H1 (cell line): ENCODE results near the gene C17orf50. TPM values are rescaled to one million over a fixed set of nuclear protein-coding genes. Genes with fewer than 3 reads are reported as not detected.

Source experiments
- CTCF ChIA-PET: fragments of 300-600 bp; sonication (Branson Sonifier 250); formaldehyde crosslinking; loops from one replicate; lab custom pipeline; 2021; ENCODE audit not compliant: partially characterized antibody; lab: Charles Lee
- POLR2A ChIA-PET: fragments of 300-600 bp; sonication (Branson Sonifier 250); formaldehyde crosslinking; loops from one replicate; lab custom pipeline; 2021; ENCODE audit warnings: inconsistent platforms; ENCODE audit not compliant: partially characterized antibody; lab: Charles Lee
- DNase-seq, 2 experiments: peaks; one replicate each; pipeline versions ENCODE4 v3.0.0 to v3.0.0-alpha.2; 2010 to 2022; ENCODE audit warnings: low spot score in 2 of 2, low read depth in 1 of 2, mixed read lengths in 1 of 2
- FAIRE-seq: peaks from 2 replicates; lab custom pipeline; 2011; peaks lifted over from hg19 to GRCh38; lab: Jason Lieb, UNC
- H2AFZ ChIP-seq: 2 replicates; pipeline ENCODE4 v1.8.1; 2012; ENCODE audit warnings: low read length, inconsistent platforms
- H2AK5ac ChIP-seq: 2 replicates; pipeline ENCODE4 v1.6.1; 2013; ENCODE audit warnings: low read depth, low read length
- H2BK120ac ChIP-seq: replicated peaks from 2 replicates; pipeline ENCODE3; 2013; ENCODE audit warnings: low read depth, low read length, inconsistent platforms
- H2BK12ac ChIP-seq: 2 replicates; pipeline ENCODE4 v1.6.1; 2013; ENCODE audit warnings: low read depth, low read length
- H2BK15ac ChIP-seq: 2 replicates; pipeline ENCODE4 v1.6.1; 2013; ENCODE audit warnings: low read length
- H2BK20ac ChIP-seq: 2 replicates; pipeline ENCODE4 v1.6.1; 2013; ENCODE audit warnings: low read length
- H2BK5ac ChIP-seq: 2 replicates; pipeline ENCODE4 v1.6.1; 2013; ENCODE audit warnings: low read depth, low read length
- H3K14ac ChIP-seq: 2 replicates; pipeline ENCODE4 v1.6.1; 2013; ENCODE audit warnings: inconsistent platforms; ENCODE audit not compliant: insufficient read length
- H3K18ac ChIP-seq: 2 replicates; pipeline ENCODE4 v1.6.1; 2013; ENCODE audit warnings: low read length; ENCODE audit errors: extremely low read depth
- H3K23ac ChIP-seq: 2 replicates; pipeline ENCODE4 v1.6.1; 2013; ENCODE audit warnings: inconsistent platforms; ENCODE audit not compliant: insufficient read length
- H3K23me2 ChIP-seq: 2 replicates; pipeline ENCODE4 v1.6.1; 2013; ENCODE audit warnings: low read depth, low read length
- H3K27ac ChIP-seq: 2 replicates; pipeline ENCODE4 v1.6.1; 2011; ENCODE audit warnings: low read depth, low read length, inconsistent platforms
- H3K27me3 ChIP-seq, 4 experiments: replicated peaks in 1 of 4; 1 replicate in 1 of 4; 2 replicates in 3 of 4; pipeline versions ENCODE4 v1.6.1 to v1.8.1; 2011 to 2013; ENCODE audit warnings: low read length in 3 of 4, mild to moderate bottlenecking in 3 of 4, inconsistent platforms in 2 of 4, mixed read lengths in 2 of 4, moderate library complexity in 1 of 4; ENCODE audit not compliant: control insufficient read depth in 3 of 4, insufficient read depth in 3 of 4; ENCODE audit errors: extremely low read depth in 1 of 4
- H3K36me3 ChIP-seq, 4 experiments: 2 replicates each; pipeline versions ENCODE4 v1.6.1 to v1.8.1; 2011 to 2013; ENCODE audit warnings: mild to moderate bottlenecking in 4 of 4, low read length in 3 of 4, moderate library complexity in 2 of 4, control low read depth in 1 of 4, inconsistent platforms in 1 of 4; ENCODE audit not compliant: insufficient read depth in 4 of 4, control insufficient read depth in 2 of 4
- H3K4ac ChIP-seq: replicated peaks from 2 replicates; pipeline ENCODE3; 2013; ENCODE audit warnings: low read length, low read depth, mixed read lengths, inconsistent platforms; ENCODE audit not compliant: insufficient read length
- H3K4me1 ChIP-seq, 4 experiments: replicated peaks in 1 of 4; 1 replicate in 1 of 4; 2 replicates in 3 of 4; pipeline versions ENCODE4 v1.6.1 to v1.8.1; 2011 to 2013; ENCODE audit warnings: low read length in 3 of 4, inconsistent platforms in 2 of 4, mixed read lengths in 1 of 4; ENCODE audit not compliant: insufficient read depth in 4 of 4, control insufficient read depth in 3 of 4
- H3K4me2 ChIP-seq, 2 experiments: 2 replicates each; pipeline versions ENCODE4 v1.6.1 to v1.8.1; 2011 to 2013; ENCODE audit warnings: low read depth in 2 of 2, low read length in 2 of 2, control low read depth in 1 of 2, inconsistent platforms in 1 of 2, mild to moderate bottlenecking in 1 of 2; ENCODE audit not compliant: insufficient read depth in 1 of 2
- H3K4me3 ChIP-seq, 4 experiments: fragments of 200-600, 300-600 bp in 1 of 4; sonication (generic), shearing (Covaris generic), sonication (Bioruptor Twin) in 1 of 4; 2 replicates each; pipeline versions ENCODE4 v1.5.1 to v1.8.1; 2011 to 2016; ENCODE audit warnings: low read length in 4 of 4, low read depth in 3 of 4, control low read depth in 2 of 4, inconsistent platforms in 2 of 4, mild to moderate bottlenecking in 2 of 4, mixed read lengths in 1 of 4, moderate library complexity in 1 of 4; ENCODE audit not compliant: insufficient read depth in 2 of 4; ENCODE audit errors: extremely low read depth in 1 of 4
- H3K56ac ChIP-seq: replicated peaks from 2 replicates; pipeline ENCODE3; 2013; ENCODE audit warnings: low read depth, mild to moderate bottlenecking, mixed read lengths, low read length, inconsistent platforms; ENCODE audit not compliant: insufficient read length
- H3K79me1 ChIP-seq: 2 replicates; pipeline ENCODE4 v1.6.1; 2013; ENCODE audit warnings: low read depth, low read length, control low read depth
- H3K79me2 ChIP-seq, 2 experiments: 2 replicates each; pipeline versions ENCODE4 v1.6.1 to v1.8.1; 2012 to 2013; ENCODE audit warnings: low read length in 2 of 2, mild to moderate bottlenecking in 2 of 2, inconsistent platforms in 1 of 2; ENCODE audit not compliant: insufficient read depth in 2 of 2, control insufficient read depth in 1 of 2
- H3K9ac ChIP-seq, 4 experiments: replicated peaks in 1 of 4; 1 replicate in 1 of 4; 2 replicates in 3 of 4; pipeline versions ENCODE4 v1.6.1 to v1.8.1; 2011 to 2013; ENCODE audit warnings: low read depth in 3 of 4, low read length in 3 of 4, control low read depth in 2 of 4, mild to moderate bottlenecking in 2 of 4, moderate library complexity in 2 of 4, inconsistent platforms in 1 of 4; ENCODE audit errors: extremely low read depth in 1 of 4
- H3K9me3 ChIP-seq, 2 experiments: 2 replicates each; pipeline versions ENCODE4 v1.6.1 to v1.8.1; 2012 to 2013; ENCODE audit warnings: mild to moderate bottlenecking in 2 of 2, moderate library complexity in 2 of 2, control low read depth in 1 of 2, inconsistent platforms in 1 of 2, low read depth in 1 of 2, low read length in 1 of 2, mixed read lengths in 1 of 2; ENCODE audit not compliant: insufficient read depth in 2 of 2
- H4K20me1 ChIP-seq, 2 experiments: replicated peaks in 1 of 2; 2 replicates each; pipeline versions ENCODE3 to v1.8.1; 2011 to 2013; ENCODE audit warnings: inconsistent platforms in 2 of 2, low read length in 2 of 2, mild to moderate bottlenecking in 1 of 2; ENCODE audit not compliant: insufficient read depth in 2 of 2, control insufficient read depth in 1 of 2
- H4K5ac ChIP-seq: 2 replicates; pipeline ENCODE4 v1.6.1; 2013; ENCODE audit warnings: low read length, low read depth, mixed read lengths, inconsistent platforms; ENCODE audit not compliant: insufficient read length
- H4K8ac ChIP-seq: 2 replicates; pipeline ENCODE4 v1.8.0; 2013; ENCODE audit warnings: mild to moderate bottlenecking, moderate library complexity, low read length, inconsistent platforms; ENCODE audit not compliant: insufficient read depth; ENCODE audit errors: extremely low read depth
- H4K91ac ChIP-seq: replicated peaks from 2 replicates; pipeline ENCODE3; 2013; ENCODE audit warnings: low read length, mixed read lengths, inconsistent platforms; ENCODE audit not compliant: insufficient read length
- CHD1 ChIP-seq: IDR thresholded peaks from 2 replicates; pipeline ENCODE4 v1.6.1; 2012; ENCODE audit warnings: low read depth, low read length, improper control_type of control experiment
- GABPA ChIP-seq: IDR thresholded peaks from 2 replicates; pipeline ENCODE4 v1.6.1; 2011; ENCODE audit warnings: mild to moderate bottlenecking, low read length, moderate library complexity, borderline replicate concordance; ENCODE audit not compliant: insufficient read depth
- KDM5A ChIP-seq: fragments of 200-600 bp; IDR thresholded peaks from 2 replicates; pipeline ENCODE4 v1.7.1; 2012; ENCODE audit warnings: mild to moderate bottlenecking, low read length, inconsistent platforms, mixed read lengths
- NRF1 ChIP-seq: IDR thresholded peaks from 2 replicates; pipeline ENCODE4 v1.6.1; 2011; ENCODE audit warnings: mild to moderate bottlenecking, low read depth, low read length, improper control_type of control experiment
- RFX5 ChIP-seq: IDR thresholded peaks from 2 replicates; pipeline ENCODE4 v1.6.1; 2011; ENCODE audit warnings: low read depth, low read length, improper control_type of control experiment, borderline replicate concordance
- SIN3A ChIP-seq, 2 experiments: IDR thresholded peaks in 1 of 2; conservative IDR thresholded peaks in 1 of 2; 2 replicates each; pipeline ENCODE4 v1.6.1; 2011 to 2012; ENCODE audit warnings: low read length in 2 of 2, improper control_type of control experiment in 1 of 2, low read depth in 1 of 2, mild to moderate bottlenecking in 1 of 2
- SIRT6 ChIP-seq: IDR thresholded peaks from one replicate; pipeline ENCODE4 v1.7.1; 2012; ENCODE audit warnings: low read length, inconsistent platforms
- SIX5 ChIP-seq: IDR thresholded peaks from 2 replicates; pipeline ENCODE4 v1.6.1; 2011; ENCODE audit warnings: mild to moderate bottlenecking, low read depth, low read length
- SP4 ChIP-seq: IDR thresholded peaks from 2 replicates; pipeline ENCODE4 v1.6.1; 2012; ENCODE audit warnings: low read length, inconsistent platforms
- SUZ12 ChIP-seq: fragments of 200-600 bp; sonication (generic); IDR thresholded peaks from 2 replicates; pipeline ENCODE4 v1.6.1; 2012; ENCODE audit warnings: mild to moderate bottlenecking, inconsistent platforms, low read length, moderate library complexity, mixed read lengths
- TAF7 ChIP-seq: optimal IDR thresholded peaks from 2 replicates; pipeline ENCODE3; 2011; ENCODE audit warnings: low read depth, mild to moderate bottlenecking, inconsistent platforms, low read length, moderate library complexity, borderline replicate concordance
- ZNF274 ChIP-seq: IDR thresholded peaks from 2 replicates; pipeline ENCODE4 v1.7.0; 2012; ENCODE audit warnings: low read length, borderline replicate concordance; ENCODE audit errors: extremely low read depth
- WGBS, 2 experiments: shearing (Covaris generic) in 1 of 2; methylation state at CpG; one replicate each; pipeline versions ENCODE4 v1.1.6 to v1.1.7; 2013 to 2015; ENCODE audit warnings: low lambda C conversion rate in 2 of 2, mixed read lengths in 2 of 2, inconsistent platforms in 1 of 2, low coverage in 1 of 2, missing lambda C conversion rate in 1 of 2; ENCODE audit not compliant: insufficient replicate concordance in 2 of 2, insufficient coverage in 1 of 2, insufficient read length in 1 of 2; ENCODE audit errors: extremely low coverage in 1 of 2, missing lambda C conversion rate in 1 of 2; 5-methylcytosine and 5-hydroxymethylcytosine counted together
- polyA plus RNA-seq, 7 experiments: library from polyadenylated mRNA; depleted of rRNA in 3 of 7; stranded (reverse) in 5 of 7; unstranded in 2 of 7; fragments of >200 nt in 5 of 7; fragments of 200-250 nt in 2 of 7; gene quantifications; 1 replicate in 5 of 7; 2 replicates in 1 of 7; 4 replicates in 1 of 7; pipeline versions ENCODE4 v1.2.1 to v1.2.3, GENCODE V29; 2011 to 2013; ENCODE audit warnings: missing spikeins in 2 of 7, mixed read lengths in 2 of 7
- total RNA-seq: library from RNA; stranded (reverse); fragmentation: NEBNext Ultra II Directional; extraction: Animal tissue kit (Norgen Biotek cat#: 25700); gene quantifications from 2 replicates; pipeline ENCODE4 v1.2.1, GENCODE V29; 2021
- TF ChIP-seq, protein P1 (sequence below): IDR thresholded peaks from 2 replicates; pipeline ENCODE4 v1.6.1; 2012; ENCODE audit warnings: low read length, inconsistent platforms

C17orf50 gene
- total and polyA plus RNA-seq, 2 of the 8 experiments (the other 6 are each of a cell fraction or from before 2014, with no cell fraction given): 0.12 TPM; not detected in 1

- Histone ChIP-seq H3K18ac (no peak overlapping the region), H3K27me3 (no peaks in the 10 kb centered on the region), H2BK15ac (no peak overlapping the region), H3K23ac (no peak overlapping the region), H2BK20ac (no peak overlapping the region), H2BK5ac (no peak overlapping the region), H3K9me3 (no peaks in the 10 kb centered on the region), H4K91ac (no peak overlapping the region), H4K5ac (no peak overlapping the region), H2AK5ac (no peak overlapping the region), H4K8ac (no peak overlapping the region), H3K14ac (no peak overlapping the region), H3K79me1 (no peaks in the 10 kb centered on the region), H3K4me1 (peaks cover 5 to 21% (median 6%) of the 10 kb centered on the region in 4 experiments), H3K4ac (no peak overlapping the region), H2BK120ac (no peak overlapping the region), H3K79me2 (no peaks in the 10 kb centered on the region), H2AFZ (no peak overlapping the region), H3K56ac (no peak overlapping the region), H3K4me2 (no peak overlapping the region), H2BK12ac (no peak overlapping the region), H3K27ac (no peak overlapping the region), H4K20me1 (no peaks in the 10 kb centered on the region), H3K4me3 (no peak overlapping the region), H3K23me2 (no peaks in the 10 kb centered on the region), H3K36me3 (no peaks in the 10 kb centered on the region), H3K9ac (no peak overlapping the region)
- DNase-seq (no peak), FAIRE-seq (no peak)
- 91% methylated on average over 6 of the region's 6 CpGs; no CpG with 5 or more reads in 1 of the 2 experiments for WGBS, 2 experiments
- CTCF ChIA-PET: interaction anchor here (1.5 to 17.5 kb wide), 3 partner anchors 9 to 33 kb away, joined by 4 to 247 read pairs (median 7); partner anchors contain the start of gene TAF15
- POLR2A ChIA-PET: interaction anchor here (1.1 to 2.9 kb wide), 2 partner anchors 11 to 33 kb away, joined by 3 to 13 read pairs; partner anchors contain the start of gene TAF15
- TF ChIP-seq NRF1 (no peak), ZNF274 (no peak), CHD1 (no peak), SIN3A (conservative IDR thresholded peaks at IDR 0.05 in 1 of 2, IDR thresholded peaks at IDR 0.05 in 1 of 2; ENCODE audit: low read depth in 1 of 2, low read length in 2 of 2) (no peak), GABPA (no peak), SUZ12 (no peak), KDM5A (no peak), SIX5 (no peak), RFX5 (no peak), TAF7 (no peak), SIRT6 (no peak), SP4 (no peak)
- TF ChIP-seq, protein P1, sequence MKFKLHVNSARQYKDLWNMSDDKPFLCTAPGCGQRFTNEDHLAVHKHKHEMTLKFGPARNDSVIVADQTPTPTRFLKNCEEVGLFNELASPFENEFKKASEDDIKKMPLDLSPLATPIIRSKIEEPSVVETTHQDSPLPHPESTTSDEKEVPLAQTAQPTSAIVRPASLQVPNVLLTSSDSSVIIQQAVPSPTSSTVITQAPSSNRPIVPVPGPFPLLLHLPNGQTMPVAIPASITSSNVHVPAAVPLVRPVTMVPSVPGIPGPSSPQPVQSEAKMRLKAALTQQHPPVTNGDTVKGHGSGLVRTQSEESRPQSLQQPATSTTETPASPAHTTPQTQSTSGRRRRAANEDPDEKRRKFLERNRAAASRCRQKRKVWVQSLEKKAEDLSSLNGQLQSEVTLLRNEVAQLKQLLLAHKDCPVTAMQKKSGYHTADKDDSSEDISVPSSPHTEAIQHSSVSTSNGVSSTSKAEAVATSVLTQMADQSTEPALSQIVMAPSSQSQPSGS: no peak
Measured at GRCh38 chr17:35775583-35775982, 14.9 kb downstream of the C17orf50 start.
